Measurements from ENCODE around the gene FAM107A. TPM values are rescaled to one million over a fixed set of nuclear protein-coding genes. Genes with fewer than 3 reads are reported as not detected.

Gene FAM107A
- total RNA-seq, 1 donor from 2014 or later, result not detected

DNA sequence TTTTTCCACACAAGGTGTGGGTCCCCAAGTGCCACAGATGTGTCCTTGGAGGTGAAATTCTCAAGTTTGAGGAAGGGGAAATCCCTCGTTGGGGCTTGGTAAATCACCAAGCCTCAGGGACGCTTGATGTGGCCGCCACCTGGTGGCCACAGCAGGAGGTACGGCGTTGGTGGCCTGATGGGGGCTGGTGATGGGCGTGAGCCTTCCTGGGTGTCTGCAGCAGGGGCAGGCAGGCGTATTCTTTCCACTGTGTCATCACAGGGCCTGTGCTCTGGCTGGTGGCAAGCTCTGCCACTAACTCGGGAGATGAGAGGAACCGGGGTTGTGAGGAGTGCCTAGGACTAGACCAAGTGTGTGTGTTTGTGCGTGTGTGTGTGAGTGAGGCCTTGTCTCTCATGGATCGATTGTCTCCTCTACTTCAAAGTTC lies 44.4 kb downstream of the FAM107A start:
- TF ChIP-seq EZH2 (IDR thresholded peaks at IDR 0.05; ENCODE audit: insufficient read depth, low read length), result no peak
- TF ChIP-seq, protein P1, sequence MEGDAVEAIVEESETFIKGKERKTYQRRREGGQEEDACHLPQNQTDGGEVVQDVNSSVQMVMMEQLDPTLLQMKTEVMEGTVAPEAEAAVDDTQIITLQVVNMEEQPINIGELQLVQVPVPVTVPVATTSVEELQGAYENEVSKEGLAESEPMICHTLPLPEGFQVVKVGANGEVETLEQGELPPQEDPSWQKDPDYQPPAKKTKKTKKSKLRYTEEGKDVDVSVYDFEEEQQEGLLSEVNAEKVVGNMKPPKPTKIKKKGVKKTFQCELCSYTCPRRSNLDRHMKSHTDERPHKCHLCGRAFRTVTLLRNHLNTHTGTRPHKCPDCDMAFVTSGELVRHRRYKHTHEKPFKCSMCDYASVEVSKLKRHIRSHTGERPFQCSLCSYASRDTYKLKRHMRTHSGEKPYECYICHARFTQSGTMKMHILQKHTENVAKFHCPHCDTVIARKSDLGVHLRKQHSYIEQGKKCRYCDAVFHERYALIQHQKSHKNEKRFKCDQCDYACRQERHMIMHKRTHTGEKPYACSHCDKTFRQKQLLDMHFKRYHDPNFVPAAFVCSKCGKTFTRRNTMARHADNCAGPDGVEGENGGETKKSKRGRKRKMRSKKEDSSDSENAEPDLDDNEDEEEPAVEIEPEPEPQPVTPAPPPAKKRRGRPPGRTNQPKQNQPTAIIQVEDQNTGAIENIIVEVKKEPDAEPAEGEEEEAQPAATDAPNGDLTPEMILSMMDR (IDR thresholded peaks at IDR 0.05; ENCODE audit: insufficient read depth, low read depth, low read length), result peak; percentile 94
- Histone ChIP-seq H3K9ac (ENCODE audit: low read length) (no peak overlapping the region), H3K36me3 (ENCODE audit: insufficient read depth, low read length) (no peaks in the 10 kb centered on the region), H3K9me3 (ENCODE audit: insufficient read depth, low read depth, low read length) (no peaks in the 10 kb centered on the region), H2AFZ (ENCODE audit: low read depth, low read length) (peak overlapping the region; percentile 40), H3K27me3 (ENCODE audit: insufficient read depth, low read length) (no peaks in the 10 kb centered on the region), H3K4me2 (ENCODE audit: low read length) (no peak overlapping the region), H4K20me1 (ENCODE audit: insufficient read depth, low read length) (no peaks in the 10 kb centered on the region), H3K4me1 (ENCODE audit: insufficient read depth, low read length) (peaks cover 14% of the 10 kb centered on the region), H3K27ac (ENCODE audit: low read depth, low read length) (no peak overlapping the region), H3K4me3 (ENCODE audit: insufficient read depth, low read depth, low read length) (no peak overlapping the region), H3K79me2 (ENCODE audit: insufficient read depth, low read length) (no peaks in the 10 kb centered on the region)
- DNase-seq (ENCODE audit: low read depth), result peak; percentile 47
- Mint-ChIP-seq H3K9me3 (ENCODE audit: unreplicated experiment) (no peaks in the 10 kb centered on the region), H3K27me3 (ENCODE audit: low read depth, unreplicated experiment) (peaks cover 2% of the 10 kb centered on the region), H3K36me3 (ENCODE audit: low read depth, unreplicated experiment) (peaks cover 3% of the 10 kb centered on the region), H3K4me1 (ENCODE audit: low read depth, unreplicated experiment) (peaks cover 22% of the 10 kb centered on the region), H3K4me3 (ENCODE audit: unreplicated experiment) (no peak overlapping the region), H3K27ac (ENCODE audit: unreplicated experiment) (no peak overlapping the region)
- no peak for FAIRE-seq

DNA sequence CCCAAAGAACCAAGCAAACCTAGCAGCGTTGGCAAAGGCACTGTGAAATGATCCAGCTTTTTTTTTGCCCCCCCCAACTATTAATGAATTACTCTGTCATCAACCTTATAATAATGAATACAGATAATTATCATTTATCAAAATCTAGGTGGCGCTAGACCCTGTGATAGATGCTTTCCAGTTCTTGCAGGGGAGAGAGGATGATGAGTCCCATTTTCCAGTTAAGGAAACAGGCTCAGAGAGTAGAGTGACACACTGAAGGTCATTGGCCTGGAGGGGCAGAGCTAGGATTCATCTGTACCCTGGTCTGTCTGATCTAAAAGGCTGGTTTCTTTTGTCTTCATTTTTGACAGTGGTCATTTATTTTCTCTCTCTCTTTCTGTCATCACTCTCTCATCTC lies 45.2 kb downstream of the FAM107A start:
- no peaks in the 10 kb centered on the region for H3K79me2 ChIP-seq (ENCODE audit: insufficient read depth, low read length)
- H3K9ac ChIP-seq (ENCODE audit: low read length), result no peak overlapping the region
- Mint-ChIP-seq H3K27ac (ENCODE audit: unreplicated experiment) (no peak overlapping the region), H3K9me3 (ENCODE audit: unreplicated experiment) (no peaks in the 10 kb centered on the region), H3K4me3 (ENCODE audit: unreplicated experiment) (no peak overlapping the region), H3K36me3 (ENCODE audit: low read depth, unreplicated experiment) (peaks cover 3% of the 10 kb centered on the region), H3K4me1 (ENCODE audit: low read depth, unreplicated experiment) (peaks cover 22% of the 10 kb centered on the region), H3K27me3 (ENCODE audit: low read depth, unreplicated experiment) (no peaks in the 10 kb centered on the region)
- TF ChIP-seq, protein P1 (IDR thresholded peaks at IDR 0.05; ENCODE audit: insufficient read depth, low read depth, low read length), result peak; percentile 24
- no peak for TF ChIP-seq EZH2 (IDR thresholded peaks at IDR 0.05; ENCODE audit: insufficient read depth, low read length)
- no peak overlapping the region for H2AFZ ChIP-seq (ENCODE audit: low read depth, low read length)
- H3K4me3 ChIP-seq (ENCODE audit: insufficient read depth, low read depth, low read length), result no peak overlapping the region
- H3K4me2 ChIP-seq (ENCODE audit: low read length), result no peak overlapping the region
- FAIRE-seq (no peak), DNase-seq (ENCODE audit: low read depth) (no peak)
- H3K9me3 ChIP-seq (ENCODE audit: insufficient read depth, low read depth, low read length), result no peaks in the 10 kb centered on the region
- H3K36me3 ChIP-seq (ENCODE audit: insufficient read depth, low read length), result no peaks in the 10 kb centered on the region
- no peak overlapping the region for H3K27ac ChIP-seq (ENCODE audit: low read depth, low read length)
- H3K4me1 ChIP-seq (ENCODE audit: insufficient read depth, low read length), result peaks cover 14% of the 10 kb centered on the region
- H4K20me1 ChIP-seq (ENCODE audit: insufficient read depth, low read length), result no peaks in the 10 kb centered on the region
- no peaks in the 10 kb centered on the region for H3K27me3 ChIP-seq (ENCODE audit: insufficient read depth, low read length)

DNA sequence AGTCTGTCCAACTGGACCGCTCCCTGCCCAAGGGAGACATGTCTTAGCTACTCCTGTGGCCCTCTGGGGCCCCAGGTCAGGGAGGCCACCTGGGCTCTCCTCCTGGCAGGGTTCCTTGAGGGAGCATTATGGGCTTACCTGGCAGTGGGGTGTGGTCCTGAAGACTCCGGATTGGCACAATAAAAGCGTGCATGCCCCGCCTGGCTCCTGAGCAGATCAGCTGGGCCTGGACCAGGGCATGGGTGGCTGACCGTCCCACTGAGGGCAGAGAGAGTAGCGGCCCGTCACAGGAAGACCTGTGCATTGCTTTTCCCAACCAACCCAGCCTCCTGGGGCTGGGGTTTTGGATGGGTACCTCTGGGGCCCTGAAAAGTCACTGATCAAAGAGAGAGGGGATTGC lies 45.6 kb downstream of the FAM107A start:
- H3K9me3 ChIP-seq (ENCODE audit: insufficient read depth, low read depth, low read length), result no peaks in the 10 kb centered on the region

More for the DNA sequence above, 45.6 kb downstream of the FAM107A start:
- Mint-ChIP-seq H3K4me3 (ENCODE audit: unreplicated experiment) (no peak overlapping the region), H3K9me3 (ENCODE audit: unreplicated experiment) (no peaks in the 10 kb centered on the region), H3K27me3 (ENCODE audit: low read depth, unreplicated experiment) (no peaks in the 10 kb centered on the region), H3K4me1 (ENCODE audit: low read depth, unreplicated experiment) (peaks cover 25% of the 10 kb centered on the region), H3K36me3 (ENCODE audit: low read depth, unreplicated experiment) (peaks cover 3% of the 10 kb centered on the region), H3K27ac (ENCODE audit: unreplicated experiment) (no peak overlapping the region)
- H3K79me2 ChIP-seq (ENCODE audit: insufficient read depth, low read length), result no peaks in the 10 kb centered on the region
- H3K27ac ChIP-seq (ENCODE audit: low read depth, low read length), result no peak overlapping the region
- no peak overlapping the region for H2AFZ ChIP-seq (ENCODE audit: low read depth, low read length)
- H3K9ac ChIP-seq (ENCODE audit: low read length), result no peak overlapping the region
- H3K4me1 ChIP-seq (ENCODE audit: insufficient read depth, low read length), result peaks cover 18% of the 10 kb centered on the region
- H3K36me3 ChIP-seq (ENCODE audit: insufficient read depth, low read length), result no peaks in the 10 kb centered on the region
- H3K27me3 ChIP-seq (ENCODE audit: insufficient read depth, low read length), result no peaks in the 10 kb centered on the region
- H4K20me1 ChIP-seq (ENCODE audit: insufficient read depth, low read length), result no peaks in the 10 kb centered on the region
- H3K4me2 ChIP-seq (ENCODE audit: low read length), result no peak overlapping the region
- TF ChIP-seq, protein P1 (IDR thresholded peaks at IDR 0.05; ENCODE audit: insufficient read depth, low read depth, low read length), result no peak
- no peak for TF ChIP-seq EZH2 (IDR thresholded peaks at IDR 0.05; ENCODE audit: insufficient read depth, low read length)
- DNase-seq (ENCODE audit: low read depth), result no peak
- H3K4me3 ChIP-seq (ENCODE audit: insufficient read depth, low read depth, low read length), result no peak overlapping the region
- no peak for FAIRE-seq

All from astrocyte (in vitro differentiated cells and primary cell).